Endodermal cell (in vitro differentiated cells): ENCODE results near the gene MAP7. TPM values are rescaled to one million over a fixed set of nuclear protein-coding genes. Genes with fewer than 3 reads are reported as not detected.
"Not testable (repeated sequence)": the region's sequence is repeated elsewhere in the genome, so short reads cannot be mapped to it uniquely, and the experiment has no call there.

Source experiments
- DNase-seq: peaks from one replicate; pipeline ENCODE4 v3.0.0-alpha.2; 2017
- H3K27ac ChIP-seq: 2 replicates; pipeline ENCODE4 v1.5.1; 2013; ENCODE audit warnings: mild to moderate bottlenecking, low read depth, low read length, moderate library complexity
- H3K27me3 ChIP-seq: 2 replicates; pipeline ENCODE4 v1.6.1; 2013; ENCODE audit warnings: mild to moderate bottlenecking, low read length, moderate library complexity; ENCODE audit not compliant: insufficient read depth, control insufficient read depth, poor library complexity, severe bottlenecking
- H3K36me3 ChIP-seq: 2 replicates; pipeline ENCODE4 v1.7.0; 2013; ENCODE audit warnings: mild to moderate bottlenecking, low read length, moderate library complexity; ENCODE audit not compliant: control insufficient read depth, insufficient read depth
- H3K4me1 ChIP-seq: one replicate; pipeline ENCODE4 v1.7.0; 2013; ENCODE audit warnings: low read length; ENCODE audit not compliant: control insufficient read depth, insufficient read depth
- H3K4me3 ChIP-seq: 2 replicates; pipeline ENCODE4 v1.5.1; 2013; ENCODE audit warnings: mild to moderate bottlenecking, low read length, moderate library complexity
- H3K9ac ChIP-seq: 2 replicates; pipeline ENCODE4 v1.6.1; 2013; ENCODE audit warnings: mild to moderate bottlenecking, low read length, moderate library complexity; ENCODE audit not compliant: poor library complexity, severe bottlenecking; ENCODE audit errors: extremely low read depth
- H3K9me3 ChIP-seq: 2 replicates; pipeline ENCODE4 v1.6.1; 2013; ENCODE audit warnings: mild to moderate bottlenecking, low read length, moderate library complexity; ENCODE audit not compliant: control insufficient read depth
- H3K27ac Mint-ChIP-seq: 2 replicates; pipeline ENCODE4 v1.8.0; 2020; ENCODE audit warnings: mixed read lengths
- H3K27me3 Mint-ChIP-seq: 2 replicates; pipeline ENCODE4 v1.8.0; 2021; ENCODE audit warnings: mild to moderate bottlenecking, mixed read lengths; ENCODE audit not compliant: insufficient read depth
- H3K36me3 Mint-ChIP-seq: 2 replicates; pipeline ENCODE4 v1.8.0; 2020; ENCODE audit warnings: low read depth, mixed read lengths
- H3K4me1 Mint-ChIP-seq: 2 replicates; pipeline ENCODE4 v1.8.0; 2020; ENCODE audit warnings: mixed read lengths
- H3K4me3 Mint-ChIP-seq: 2 replicates; pipeline ENCODE4 v1.8.0; 2020; ENCODE audit warnings: mild to moderate bottlenecking, moderate library complexity, mixed read lengths
- H3K9me3 Mint-ChIP-seq: 2 replicates; pipeline ENCODE4 v1.8.0; 2020; ENCODE audit warnings: mild to moderate bottlenecking, mixed read lengths
- WGBS, 2 experiments: methylation state at CpG; one replicate each; pipeline versions ENCODE4 v1.1.5 to v1.1.7; 2013; ENCODE audit warnings: missing lambda C conversion rate in 2 of 2, mixed read lengths in 1 of 2; ENCODE audit not compliant: insufficient coverage in 1 of 2, insufficient read length in 1 of 2; 5-methylcytosine and 5-hydroxymethylcytosine counted together
- total RNA-seq, 2 donors: library from RNA; stranded (reverse); fragmentation: NEBNext Ultra II Directional in 1 of 2; extraction: Animal tissue kit (Norgen Biotek cat#: 25700) in 1 of 2; gene quantifications; 2 replicates in 1 of 2; 3 replicates in 1 of 2; pipeline ENCODE4 v1.2.1, GENCODE V29; 2021
- TF ChIP-seq, protein P1 (sequence below): fragments of 200-600 bp; sonication (generic); conservative IDR thresholded peaks from 2 replicates; pipeline ENCODE4 v1.5.0; 2021; ENCODE audit warnings: antibody characterized with exemption, mild to moderate bottlenecking

The MAP7 gene
- total RNA-seq, 2 donors from 2014 or later: 42.4 to 48.7 TPM

DNA sequence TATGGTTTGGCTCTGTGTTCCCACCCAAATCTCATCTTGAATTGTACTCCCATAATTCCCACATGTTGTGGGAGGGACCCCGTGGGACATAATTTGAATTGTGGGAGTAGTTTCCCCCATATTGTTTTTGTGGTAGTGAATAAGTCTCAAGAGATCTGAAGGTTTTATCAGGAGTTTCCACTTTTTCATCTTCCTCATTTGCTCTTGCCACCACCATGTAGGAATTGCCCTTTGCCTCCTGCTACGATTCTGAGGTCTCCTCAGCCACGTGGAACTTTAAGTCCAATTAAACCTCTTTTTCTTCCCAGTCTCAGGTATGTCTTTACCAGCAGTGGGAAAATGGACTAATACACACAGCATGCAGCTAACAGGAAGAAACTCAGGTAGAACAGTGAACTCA is 151.8 kb downstream of the MAP7 start:
- H3K27ac Mint-ChIP-seq: no peak overlapping the region
- WGBS, 2 experiments: 95 to 100% methylated on average over 1 to 3 of the region's 3 CpGs
- H3K4me1 ChIP-seq: no peaks in the 10 kb centered on the region

DNA sequence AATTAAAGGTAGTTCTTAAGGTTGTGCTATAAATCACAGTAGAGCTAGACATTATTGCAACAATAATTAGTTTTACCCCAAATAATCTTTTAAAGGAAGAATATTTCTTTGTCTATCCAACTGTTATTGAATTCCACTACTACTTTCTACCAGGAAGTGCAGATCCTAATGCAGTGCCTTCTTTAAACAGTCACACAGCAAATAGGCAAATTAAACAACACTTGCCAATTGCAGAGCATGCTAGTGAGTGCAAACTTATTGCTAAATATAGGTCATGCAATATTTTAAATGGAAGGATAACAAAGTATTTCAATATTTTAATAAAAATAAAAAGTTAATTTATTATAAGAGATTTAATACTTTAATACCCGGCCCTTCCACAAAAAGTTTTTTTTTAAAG is 153.3 kb downstream of the MAP7 start:
- H3K27ac ChIP-seq: no peak overlapping the region

More for the DNA sequence above, 151.8 kb downstream of the MAP7 start:
- no peak overlapping the region for H3K27ac ChIP-seq
- Mint-ChIP-seq H3K9me3 (peaks cover 18% of the 10 kb centered on the region), H3K4me1 (no peaks in the 10 kb centered on the region), H3K4me3 (no peak overlapping the region), H3K36me3 (peaks cover 40% of the 10 kb centered on the region), H3K27me3 (no peaks in the 10 kb centered on the region)
- DNase-seq: no peak
- H3K9me3 ChIP-seq: peaks cover 12% of the 10 kb centered on the region
- no peak overlapping the region for H3K9ac ChIP-seq
- no peak overlapping the region for H3K4me3 ChIP-seq
- TF ChIP-seq, protein P1, sequence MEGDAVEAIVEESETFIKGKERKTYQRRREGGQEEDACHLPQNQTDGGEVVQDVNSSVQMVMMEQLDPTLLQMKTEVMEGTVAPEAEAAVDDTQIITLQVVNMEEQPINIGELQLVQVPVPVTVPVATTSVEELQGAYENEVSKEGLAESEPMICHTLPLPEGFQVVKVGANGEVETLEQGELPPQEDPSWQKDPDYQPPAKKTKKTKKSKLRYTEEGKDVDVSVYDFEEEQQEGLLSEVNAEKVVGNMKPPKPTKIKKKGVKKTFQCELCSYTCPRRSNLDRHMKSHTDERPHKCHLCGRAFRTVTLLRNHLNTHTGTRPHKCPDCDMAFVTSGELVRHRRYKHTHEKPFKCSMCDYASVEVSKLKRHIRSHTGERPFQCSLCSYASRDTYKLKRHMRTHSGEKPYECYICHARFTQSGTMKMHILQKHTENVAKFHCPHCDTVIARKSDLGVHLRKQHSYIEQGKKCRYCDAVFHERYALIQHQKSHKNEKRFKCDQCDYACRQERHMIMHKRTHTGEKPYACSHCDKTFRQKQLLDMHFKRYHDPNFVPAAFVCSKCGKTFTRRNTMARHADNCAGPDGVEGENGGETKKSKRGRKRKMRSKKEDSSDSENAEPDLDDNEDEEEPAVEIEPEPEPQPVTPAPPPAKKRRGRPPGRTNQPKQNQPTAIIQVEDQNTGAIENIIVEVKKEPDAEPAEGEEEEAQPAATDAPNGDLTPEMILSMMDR: no peak
- H3K27me3 ChIP-seq: no peaks in the 10 kb centered on the region
- no peaks in the 10 kb centered on the region for H3K36me3 ChIP-seq

DNA sequence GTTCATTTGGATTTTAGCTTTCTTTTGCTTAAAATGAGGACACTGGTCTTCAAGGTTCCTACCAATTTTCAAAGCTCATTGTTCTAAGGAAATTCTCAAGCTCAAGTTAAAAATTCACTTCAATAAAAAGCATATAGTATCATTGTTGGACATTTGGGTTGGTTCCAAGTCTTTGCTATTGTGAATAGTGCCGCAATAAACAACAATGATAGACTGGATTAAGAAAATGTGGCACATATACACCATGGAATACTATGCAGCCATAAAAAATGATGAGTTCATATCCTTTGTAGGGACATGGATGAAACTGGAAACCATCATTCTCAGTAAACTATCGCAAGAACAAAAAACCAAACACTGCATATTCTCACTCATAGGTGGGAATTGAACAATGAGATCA is 159.3 kb downstream of the MAP7 start:
- H3K27ac Mint-ChIP-seq, H3K27me3 ChIP-seq, H3K36me3 ChIP-seq, H3K4me3 Mint-ChIP-seq, H3K4me1 Mint-ChIP-seq, H3K9me3 ChIP-seq, H3K9ac ChIP-seq, H3K9me3 Mint-ChIP-seq, H3K4me1 ChIP-seq, DNase-seq, H3K27me3 Mint-ChIP-seq, H3K27ac ChIP-seq, H3K4me3 ChIP-seq: not testable (repeated sequence)
- WGBS, 2 experiments: no CpG with 5 or more reads among the region's 2 CpGs
- peaks cover 25% of the 10 kb centered on the region for H3K36me3 Mint-ChIP-seq

More for the DNA sequence above, 153.3 kb downstream of the MAP7 start:
- Histone ChIP-seq H3K4me1 (no peaks in the 10 kb centered on the region), H3K4me3 (no peak overlapping the region), H3K9ac (no peak overlapping the region), H3K9me3 (peaks cover 12% of the 10 kb centered on the region), H3K27me3 (no peaks in the 10 kb centered on the region), H3K36me3 (no peaks in the 10 kb centered on the region)
- Mint-ChIP-seq H3K36me3 (peaks cover 32% of the 10 kb centered on the region), H3K9me3 (peaks cover 17% of the 10 kb centered on the region), H3K27ac (no peak overlapping the region), H3K4me1 (no peaks in the 10 kb centered on the region), H3K27me3 (no peaks in the 10 kb centered on the region), H3K4me3 (no peak overlapping the region)
- DNase-seq: no peak
- TF ChIP-seq, protein P1: no peak
- WGBS, 2 experiments: no CpG with 5 or more reads among the region's 1 CpG

DNA sequence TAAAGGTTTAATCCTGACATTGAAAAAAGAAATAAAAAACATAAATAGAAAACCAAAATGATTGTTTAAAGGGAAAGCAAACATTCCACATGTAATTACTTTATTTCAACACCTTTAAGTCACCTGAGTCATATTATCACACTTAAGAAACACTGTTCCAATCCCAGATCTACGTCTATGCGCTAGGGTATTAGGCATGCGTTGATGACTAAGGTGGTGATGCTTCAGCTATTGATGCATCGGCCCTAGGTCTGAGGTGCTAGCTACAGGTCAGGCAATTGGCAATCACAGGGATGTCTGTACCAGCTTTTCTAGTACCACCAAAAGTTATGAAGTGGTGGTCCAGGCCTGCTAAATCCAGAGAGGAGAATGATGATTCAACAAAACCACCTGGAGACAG is 162.9 kb downstream of the MAP7 start:
- DNase-seq: no peak
- WGBS, 2 experiments: 94 to 95% methylated on average over 4 of the region's 4 CpGs
- Mint-ChIP-seq H3K4me1 (peaks cover 7% of the 10 kb centered on the region), H3K27ac (no peak overlapping the region), H3K4me3 (no peak overlapping the region), H3K27me3 (no peaks in the 10 kb centered on the region), H3K9me3 (no peaks in the 10 kb centered on the region), H3K36me3 (peaks cover 22% of the 10 kb centered on the region)
- no peaks in the 10 kb centered on the region for H3K27me3 ChIP-seq
- H3K4me1 ChIP-seq: peaks cover 3% of the 10 kb centered on the region
- H3K27ac ChIP-seq: no peak overlapping the region
- H3K4me3 ChIP-seq: no peak overlapping the region
- no peak overlapping the region for H3K9ac ChIP-seq
- peaks cover 7% of the 10 kb centered on the region for H3K36me3 ChIP-seq
- H3K9me3 ChIP-seq: no peaks in the 10 kb centered on the region
- TF ChIP-seq, protein P1: no peak
